Measurements from ENCODE around the gene CALR.
A peak's percentile ranks its signal among the peaks of the same experiment; 100 is the strongest.
"Not testable (repeated sequence)": the region's sequence is repeated elsewhere in the genome, so short reads cannot be mapped to it uniquely, and the experiment has no call there.

CALR gene

GRCh38 chr19:12953799-12954611 is 15.6 kb downstream of the CALR start:
- peak; percentile 85 for DNase-seq

GRCh38 chr19:12954612-12954962 is 16.2 kb downstream of the CALR start:
- no peak for DNase-seq

DNA sequence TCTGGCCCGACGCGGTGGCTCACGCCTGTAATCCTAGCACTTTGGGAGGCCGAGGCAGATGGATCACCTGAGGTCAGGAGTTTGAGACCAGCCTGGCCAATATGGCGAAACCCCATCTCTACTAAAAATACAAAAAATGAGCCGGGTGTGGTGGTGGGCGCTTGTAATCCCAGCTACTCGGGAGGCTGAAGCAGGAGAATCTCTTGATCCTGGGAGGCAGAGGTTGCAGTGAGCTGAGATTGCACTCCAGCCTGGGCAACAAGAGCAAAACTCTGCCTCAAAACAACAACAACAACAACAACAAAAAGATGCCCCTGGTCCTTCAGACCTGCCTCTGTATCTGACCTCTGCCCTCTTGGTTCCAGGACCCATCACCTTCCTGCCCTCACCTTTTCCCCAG is 17.2 kb downstream of the CALR start:
- DNase-seq = not testable (repeated sequence)

- DNase-seq = no peak
Observed at GRCh38 chr19:12955996-12956395, 17.6 kb downstream of the CALR start.

DNA sequence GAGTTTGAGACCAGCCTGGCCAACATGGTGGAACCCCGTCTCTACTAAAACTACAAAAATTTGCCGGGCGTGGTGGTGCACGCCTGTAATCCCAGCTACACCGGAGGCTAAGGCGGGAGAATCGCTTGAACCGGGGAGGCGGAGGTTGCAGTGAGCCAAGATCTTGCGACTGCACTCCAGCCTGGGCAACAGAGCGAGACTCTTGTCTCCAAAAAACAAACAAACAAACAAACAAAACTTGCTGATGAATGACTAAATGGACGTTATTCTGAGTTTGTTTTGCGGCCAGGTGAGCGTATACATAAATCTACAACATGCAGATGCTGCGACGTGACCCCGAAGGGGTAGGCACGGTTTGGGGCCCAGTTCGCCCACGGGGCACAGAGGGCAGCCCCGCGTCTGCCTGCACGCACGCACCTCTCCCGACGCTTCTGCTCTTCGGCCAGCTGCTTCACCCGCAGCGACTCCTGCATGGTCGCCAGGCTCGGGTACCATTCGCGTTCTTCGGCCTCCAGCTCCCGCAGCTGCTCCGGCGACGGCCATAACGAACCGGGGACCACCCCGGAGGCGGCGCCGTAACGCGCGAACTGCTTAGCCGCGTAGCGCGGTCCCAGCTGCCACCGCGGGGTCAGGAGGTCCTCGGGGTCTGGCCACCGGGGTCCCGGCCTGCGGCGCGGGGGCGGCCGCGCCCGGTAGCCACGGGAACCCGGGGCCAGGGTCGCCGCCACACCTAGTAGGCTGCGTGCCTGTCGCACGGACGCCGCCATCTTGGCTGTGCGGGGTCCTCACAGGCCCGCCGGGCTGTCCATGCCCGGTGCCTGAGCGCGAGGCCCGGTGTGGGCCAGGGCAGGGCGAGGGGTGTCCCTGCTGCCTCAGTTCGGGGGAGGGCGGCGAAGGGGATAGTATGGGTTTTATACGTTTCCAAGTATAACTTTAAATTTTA is 18.3 kb downstream of the CALR start, which contains the start of gene GADD45GIP1:
Gene GADD45GIP1 (minus strand): TSS at position 778 of the 943 bp plus-strand sequence. CDS start 11 bp downstream, at position 767.
- no peak for DNase-seq

GRCh38 chr19:12957389-12957952 is 19.1 kb downstream of the CALR start:
- not testable (repeated sequence) for DNase-seq

- DNase-seq = no peak
Observed at GRCh38 chr19:12959481-12959880, 21.1 kb downstream of the CALR start.

DNA sequence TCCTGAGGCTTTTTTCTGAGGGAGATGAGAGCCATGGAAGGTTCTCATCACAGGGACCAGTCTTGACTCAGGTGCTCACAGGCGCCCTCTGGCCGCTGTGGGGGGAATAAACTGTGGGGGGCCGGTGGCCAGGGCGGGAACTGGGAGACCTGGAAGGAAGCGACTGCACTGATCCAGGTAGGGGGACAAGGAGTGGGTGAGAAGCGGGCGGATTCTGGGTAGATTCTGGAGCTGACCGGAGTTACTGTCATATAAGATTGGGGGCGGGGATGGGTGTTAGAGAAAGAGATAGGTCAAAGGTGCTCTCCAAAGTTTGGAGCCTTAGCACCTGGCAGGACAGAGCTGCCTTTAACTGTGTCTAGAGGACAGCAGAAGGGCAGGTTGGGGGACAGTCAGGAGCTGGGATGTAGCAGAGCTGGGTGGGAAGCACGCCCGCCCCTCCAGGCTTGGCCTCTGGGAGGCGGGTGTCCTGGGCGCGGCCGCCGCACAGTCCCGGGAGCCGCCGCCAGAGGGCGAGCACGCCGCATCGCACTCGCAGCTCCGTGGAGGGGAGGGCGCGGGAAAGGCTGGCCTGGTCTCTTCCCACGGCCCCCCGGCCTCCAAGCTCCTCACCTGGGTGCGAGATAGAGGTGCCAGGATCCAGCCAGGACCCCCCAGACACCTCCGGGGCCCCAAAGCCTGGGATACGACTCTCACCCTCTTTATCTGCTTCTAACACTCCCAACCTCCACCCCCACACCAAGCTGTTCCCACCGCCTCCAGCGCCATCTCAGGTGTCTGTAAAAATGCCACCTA is 26.8 kb downstream of the CALR start:
- DNase-seq = peak; percentile 42

- DNase-seq = no peak
Observed at GRCh38 chr19:12965812-12966135, 27.4 kb downstream of the CALR start.

DNA sequence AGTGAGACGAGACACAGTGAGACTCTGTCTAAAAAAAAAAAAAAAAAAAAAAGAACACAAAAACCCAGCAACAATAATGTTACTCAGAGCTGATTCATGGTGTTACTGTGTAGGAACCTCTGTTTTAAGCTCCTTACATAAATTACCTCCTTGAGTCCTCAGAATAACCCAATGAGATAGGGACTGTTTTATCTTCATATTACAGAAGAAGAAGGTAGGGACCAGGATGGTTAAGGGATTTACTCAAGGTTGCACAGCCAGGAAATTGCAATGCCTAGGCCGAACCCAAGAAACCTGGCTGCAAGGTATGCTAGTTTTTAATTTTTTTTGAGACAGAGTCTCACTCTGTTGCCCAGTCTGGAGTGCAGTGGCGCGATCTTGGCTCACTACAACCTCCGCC is 29.5 kb downstream of the CALR start:
- DNase-seq = no peak

- DNase-seq = peak; percentile 36
Observed at GRCh38 chr19:12969292-12969988, 31.0 kb downstream of the CALR start, which contains the start of gene DAND5. Gene DAND5 (plus strand): TSS chr19:12969576. CDS start chr19:12969661, 85 bp downstream.

GRCh38 chr19:12970070-12970820 is 31.8 kb downstream of the CALR start:
- DNase-seq = no peak

DNA sequence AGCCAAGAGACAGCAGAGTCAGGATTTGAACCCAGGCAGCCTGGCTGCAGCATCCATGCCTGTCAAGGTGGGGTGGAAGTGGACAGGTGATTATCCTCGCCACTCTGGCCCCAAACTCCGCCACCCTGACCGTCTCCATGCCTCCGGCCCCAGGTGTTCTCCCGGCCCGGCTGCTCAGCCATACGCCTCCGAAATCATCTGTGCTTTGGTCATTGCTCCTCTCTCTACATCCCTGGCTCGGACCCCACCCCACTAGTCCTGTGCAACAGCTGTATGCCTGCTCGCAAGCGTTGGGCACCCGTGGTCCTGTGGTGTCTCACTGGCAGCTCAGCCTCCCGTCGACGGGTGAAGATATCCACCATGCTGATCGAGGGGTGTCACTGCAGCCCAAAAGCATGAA is 34.8 kb downstream of the CALR start:
- no peak for DNase-seq

DNA sequence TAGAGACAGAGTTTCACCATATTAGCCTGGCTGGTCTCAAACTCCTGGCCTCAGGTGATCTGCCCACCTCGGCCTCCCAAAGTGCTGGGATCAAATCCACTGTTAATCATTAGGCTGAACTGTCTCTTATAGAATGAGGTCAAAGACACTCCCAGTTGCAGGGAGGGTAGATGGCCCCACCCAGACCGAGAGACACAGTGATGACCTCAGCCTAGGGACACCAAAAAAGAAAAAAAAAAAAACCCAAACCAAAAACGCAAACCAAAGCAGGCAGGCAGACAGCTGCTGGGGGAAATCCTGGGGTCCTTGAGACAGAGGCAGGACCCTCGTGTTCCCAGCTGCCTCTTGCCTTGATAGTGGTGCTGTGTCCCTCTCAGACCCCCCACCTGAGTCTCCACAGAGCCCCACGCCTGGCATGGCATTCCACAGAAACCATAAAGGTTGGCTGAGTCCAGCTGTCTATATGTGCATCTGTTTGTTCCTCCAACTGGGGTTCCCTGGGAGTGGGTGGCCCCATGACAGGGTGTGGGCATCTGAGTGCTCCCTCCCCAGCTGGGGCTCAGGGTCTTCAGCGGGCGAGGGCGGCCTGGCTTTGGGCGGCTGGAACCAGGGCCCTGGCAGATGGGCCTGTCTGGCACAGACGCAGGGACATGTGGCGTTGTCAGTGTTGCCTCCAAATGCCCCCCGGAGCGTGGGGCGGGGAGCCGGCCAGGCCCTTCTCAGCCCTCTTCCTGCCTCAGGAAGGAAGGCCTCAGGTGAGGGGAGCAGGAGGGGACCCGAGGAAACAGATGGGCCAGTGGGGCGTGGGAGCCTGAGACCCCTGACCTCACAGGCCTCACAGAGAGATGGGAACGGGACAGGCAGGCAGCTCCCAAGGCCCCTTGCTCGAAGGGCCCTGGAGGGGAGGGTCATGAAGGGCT is 36.2 kb downstream of the CALR start:
- DNase-seq = peak; percentile 69

DNA sequence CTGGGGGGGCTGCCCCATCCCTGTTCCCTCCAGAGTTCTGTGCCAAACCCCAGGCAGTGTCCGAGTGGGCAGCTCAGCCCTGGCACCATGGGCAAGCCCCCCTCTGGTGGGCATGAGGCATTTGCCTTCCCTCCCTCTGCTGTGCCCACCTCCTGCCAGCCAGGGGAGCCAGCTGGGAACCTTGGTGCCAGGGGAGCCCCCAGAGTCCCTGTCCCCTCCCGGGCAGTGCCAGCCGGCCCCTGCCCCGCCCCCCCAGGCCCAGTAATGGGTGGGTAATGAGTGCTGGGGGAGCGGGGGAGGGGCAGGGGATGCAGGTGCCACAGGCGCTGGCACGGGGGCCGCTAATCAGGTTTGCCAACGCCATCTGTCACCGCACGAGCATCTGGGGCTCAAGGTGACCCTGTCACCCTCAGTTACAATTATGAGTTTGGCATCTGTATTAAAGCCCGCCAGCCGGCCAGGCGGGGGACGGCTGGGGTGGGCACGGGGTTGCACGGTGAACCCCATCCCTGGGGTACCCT is 36.9 kb downstream of the CALR start:
- DNase-seq = peak; percentile 65

DNA sequence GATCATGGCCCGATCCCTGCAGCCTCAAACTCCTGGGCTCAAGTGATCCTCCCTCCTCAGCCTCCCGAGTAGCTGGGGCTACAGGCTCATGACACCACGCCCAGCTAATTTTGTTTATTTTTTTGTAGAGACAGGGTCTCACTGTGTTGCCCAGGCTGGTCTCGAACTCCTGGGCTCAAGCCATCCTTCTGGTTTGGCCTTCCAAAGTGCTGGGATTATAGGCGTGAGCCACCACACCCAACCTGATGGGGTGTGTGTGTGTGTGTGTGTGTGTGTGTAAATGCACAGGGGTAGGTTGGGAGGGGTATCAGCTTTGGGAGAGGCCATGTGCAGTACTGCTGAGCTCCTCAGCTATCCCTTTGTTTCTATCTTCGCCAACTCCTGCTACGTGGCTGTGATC is 37.7 kb downstream of the CALR start:
- not testable (repeated sequence) for DNase-seq

DNA sequence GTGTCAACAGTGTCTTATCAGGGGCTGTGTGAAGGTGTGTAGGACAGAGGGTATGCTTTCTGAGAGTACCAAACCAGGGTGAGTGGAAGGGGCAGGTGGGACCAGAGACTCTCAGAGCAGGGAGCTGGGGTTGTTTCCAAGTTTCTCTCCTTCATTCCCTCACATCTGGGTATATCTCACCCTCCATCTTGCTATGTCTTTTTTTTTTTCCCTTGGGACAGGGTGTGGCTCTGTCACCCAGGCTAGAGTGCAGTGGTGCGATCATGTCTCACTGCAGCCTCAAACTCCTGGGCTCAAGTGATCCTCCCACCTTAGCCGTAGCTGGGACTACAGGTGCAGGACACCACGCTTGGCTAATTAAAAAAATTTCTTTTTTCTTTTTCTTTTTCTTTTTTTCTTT is 41.6 kb downstream of the CALR start:
- no peak for DNase-seq

- no peak for DNase-seq
Observed at GRCh38 chr19:12982648-12983047, 44.2 kb downstream of the CALR start.

- DNase-seq = no peak
Observed at GRCh38 chr19:12983091-12983490, 44.7 kb downstream of the CALR start.

Data from NCI-H1694 (cell line).